Uterus (tissue), 4 donors: ENCODE data around the gene HOXD8. TPM values are rescaled to one million over a fixed set of nuclear protein-coding genes. Genes with fewer than 3 reads are reported as not detected.

Experiments used
- DNase-seq, 2 donors: peaks; one replicate each; pipeline ENCODE4 v3.0.0-alpha.2; 2019 to 2020
- H3K27ac ChIP-seq, 2 donors: fragments of 200-600 bp; sonication (generic); 1 replicate in 1 of 2; 2 replicates in 1 of 2; pipeline ENCODE4 v1.5.1; 2016 to 2018
- H3K27me3 ChIP-seq, 2 donors: fragments of 200-600 bp; sonication (generic); one replicate each; pipeline ENCODE4 v1.5.1; 2018 to 2019; ENCODE audit warnings: control low read depth in 1 of 2
- H3K36me3 ChIP-seq, 2 donors: fragments of 200-600 bp; sonication (generic); one replicate each; pipeline ENCODE4 v1.5.1; 2019; ENCODE audit warnings: control low read depth in 1 of 2
- H3K4me1 ChIP-seq, 2 donors: fragments of 200-600 bp; sonication (generic); one replicate each; pipeline ENCODE4 v1.5.1; 2018 to 2019; ENCODE audit warnings: control low read depth in 1 of 2
- H3K4me3 ChIP-seq, 2 donors: fragments of 200-600 bp; sonication (generic); 1 replicate in 1 of 2; 2 replicates in 1 of 2; pipeline ENCODE4 v1.5.1; 2018 to 2019; ENCODE audit warnings: mild to moderate bottlenecking in 1 of 2
- H3K9me3 ChIP-seq, 2 donors: fragments of 200-600 bp; sonication (generic); one replicate each; pipeline ENCODE4 v1.5.1; 2019; ENCODE audit warnings: control low read depth in 1 of 2
- POLR2A ChIP-seq, 2 donors: fragments of 450-650 bp; IDR thresholded peaks; one replicate each; pipeline ENCODE4 v1.6.1; 2016; ENCODE audit warnings: antibody characterized with exemption in 2 of 2, mild to moderate bottlenecking in 1 of 2, moderate library complexity in 1 of 2
- intact Hi-C: fragments of 100-400 bp; cut with DNase I; formaldehyde crosslinking; loops from one replicate; pipeline ENCODE4 v1.15.1; 2023; ENCODE audit warnings: low total_unique reads
- total RNA-seq, 4 donors: library from RNA; depleted of rRNA in 3 of 4; stranded (reverse); fragments of >200 nt in 3 of 4; gene quantifications; one replicate each; pipeline versions ENCODE4 v1.1.0 to v1.2.4, GENCODE V29; 2014 to 2023
- TF ChIP-seq, protein P1 (sequence below), 4 experiments: fragments of 200-600 bp in 2 of 4; fragments of 450-650 bp in 2 of 4; sonication (generic) in 2 of 4; IDR thresholded peaks; one replicate each; pipeline ENCODE4 v1.5.1; 2016 to 2019; ENCODE audit warnings: antibody characterized with exemption in 4 of 4, mild to moderate bottlenecking in 2 of 4, moderate library complexity in 1 of 4
- donor health status: DM: yes; HTN: yes; CAD: no.

The HOXD8 gene
- total RNA-seq, 4 donors from 2014 or later, result 25.8 to 75.6 (median 48.0) TPM

DNA sequence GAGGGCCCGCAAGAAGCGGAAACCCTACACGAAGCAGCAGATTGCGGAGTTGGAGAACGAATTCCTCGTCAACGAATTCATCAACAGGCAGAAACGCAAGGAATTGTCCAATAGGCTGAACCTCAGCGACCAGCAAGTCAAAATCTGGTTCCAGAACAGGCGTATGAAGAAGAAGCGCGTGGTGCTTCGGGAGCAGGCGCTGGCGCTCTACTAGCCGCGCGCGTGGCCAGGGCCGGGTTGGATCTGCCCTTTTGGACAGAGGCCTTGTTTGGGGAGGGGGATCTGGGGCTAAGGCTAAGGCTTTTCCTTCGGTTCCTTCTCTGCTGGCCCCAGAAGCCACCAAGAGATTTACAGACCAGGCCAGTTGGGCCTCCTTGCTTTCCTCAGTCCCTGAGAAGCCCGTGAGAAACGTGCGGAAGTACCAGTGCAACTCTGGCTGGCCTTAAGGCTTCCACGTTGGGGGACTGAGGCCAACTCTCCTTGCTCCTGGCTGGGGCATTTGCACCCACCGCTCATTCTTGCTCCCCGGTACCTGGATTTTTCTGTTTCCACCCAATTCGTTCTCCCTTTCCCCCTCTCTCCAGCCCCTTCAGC is 28.9 kb upstream of the HOXD8 start:
- peaks cover 31 to 50% of the 10 kb centered on the region in 2 donors for H3K27me3 ChIP-seq
- no peaks in the 10 kb centered on the region for H3K9me3 ChIP-seq
- intact Hi-C loops, result no loop called here
- H3K4me1 ChIP-seq, result peaks cover 0 to 16% of the 10 kb centered on the region in 2 donors
- TF ChIP-seq POLR2A (IDR thresholded peaks at IDR 0.05), result no peak
- TF ChIP-seq, protein P1, sequence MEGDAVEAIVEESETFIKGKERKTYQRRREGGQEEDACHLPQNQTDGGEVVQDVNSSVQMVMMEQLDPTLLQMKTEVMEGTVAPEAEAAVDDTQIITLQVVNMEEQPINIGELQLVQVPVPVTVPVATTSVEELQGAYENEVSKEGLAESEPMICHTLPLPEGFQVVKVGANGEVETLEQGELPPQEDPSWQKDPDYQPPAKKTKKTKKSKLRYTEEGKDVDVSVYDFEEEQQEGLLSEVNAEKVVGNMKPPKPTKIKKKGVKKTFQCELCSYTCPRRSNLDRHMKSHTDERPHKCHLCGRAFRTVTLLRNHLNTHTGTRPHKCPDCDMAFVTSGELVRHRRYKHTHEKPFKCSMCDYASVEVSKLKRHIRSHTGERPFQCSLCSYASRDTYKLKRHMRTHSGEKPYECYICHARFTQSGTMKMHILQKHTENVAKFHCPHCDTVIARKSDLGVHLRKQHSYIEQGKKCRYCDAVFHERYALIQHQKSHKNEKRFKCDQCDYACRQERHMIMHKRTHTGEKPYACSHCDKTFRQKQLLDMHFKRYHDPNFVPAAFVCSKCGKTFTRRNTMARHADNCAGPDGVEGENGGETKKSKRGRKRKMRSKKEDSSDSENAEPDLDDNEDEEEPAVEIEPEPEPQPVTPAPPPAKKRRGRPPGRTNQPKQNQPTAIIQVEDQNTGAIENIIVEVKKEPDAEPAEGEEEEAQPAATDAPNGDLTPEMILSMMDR (IDR thresholded peaks at IDR 0.05), result no peak
- H3K36me3 ChIP-seq, result no peaks in the 10 kb centered on the region
- H3K4me3 ChIP-seq, result no peak overlapping the region
- no peak overlapping the region for H3K27ac ChIP-seq
- no peak for DNase-seq

DNA sequence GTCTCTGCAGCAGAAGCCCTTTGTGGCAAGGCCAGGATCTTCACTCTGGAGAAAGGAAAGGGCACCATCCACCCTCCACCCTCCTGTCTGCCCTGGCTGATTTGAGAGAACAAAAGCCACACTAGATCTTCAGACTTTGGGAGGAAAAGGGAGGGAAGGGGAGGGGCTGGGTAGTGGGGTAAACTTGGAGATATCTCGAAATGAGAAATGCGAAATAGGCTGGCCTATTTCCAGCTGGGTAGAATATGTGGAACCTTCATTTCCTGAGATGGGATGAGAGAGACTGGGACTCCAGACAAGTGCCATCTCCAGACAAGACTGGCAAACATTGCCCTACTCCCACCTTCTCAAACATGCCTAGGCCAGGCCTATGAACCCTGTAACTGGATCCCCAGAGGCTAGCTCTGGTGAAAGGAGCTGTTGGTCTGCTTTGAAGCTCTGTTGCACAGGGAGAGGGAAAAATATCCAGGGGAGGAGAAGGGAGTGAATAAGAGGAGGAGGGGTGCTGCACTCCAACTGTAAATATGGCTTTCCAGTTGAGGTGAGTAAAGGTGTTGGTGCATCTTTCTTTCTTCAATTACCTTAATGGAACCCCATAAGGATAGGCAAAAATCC is 28.2 kb upstream of the HOXD8 start:
- Histone ChIP-seq H3K4me1 (peaks cover 0 to 16% of the 10 kb centered on the region in 2 donors), H3K9me3 (no peaks in the 10 kb centered on the region), H3K4me3 (no peak overlapping the region), H3K27me3 (peaks cover 25 to 43% of the 10 kb centered on the region in 2 donors), H3K36me3 (no peaks in the 10 kb centered on the region), H3K27ac (no peak overlapping the region)
- TF ChIP-seq, protein P1 (IDR thresholded peaks at IDR 0.05), result no peak
- no peak for TF ChIP-seq POLR2A (IDR thresholded peaks at IDR 0.05)
- no peak for DNase-seq
- intact Hi-C loops, result no loop called here

DNA sequence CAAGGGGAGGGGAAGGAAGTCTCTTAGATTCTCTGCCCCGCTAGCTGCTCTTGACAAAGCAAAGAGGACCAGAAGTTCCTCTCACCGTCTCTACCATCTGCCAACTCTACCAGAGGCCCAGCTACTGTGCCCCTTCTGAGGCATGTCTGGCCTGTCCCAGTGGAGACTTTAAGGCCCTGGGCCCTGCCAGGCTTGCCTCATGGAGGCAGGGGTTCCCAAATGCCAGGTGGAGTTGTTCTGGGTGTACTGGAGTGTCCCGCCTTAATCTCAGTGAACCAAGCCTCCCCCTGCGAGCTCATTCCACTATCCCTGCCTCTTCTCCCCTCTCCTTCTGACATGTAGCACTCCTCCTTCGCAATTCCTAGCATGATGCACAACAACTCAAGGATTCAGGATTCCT is 27.7 kb upstream of the HOXD8 start:
- Histone ChIP-seq H3K4me3 (no peak overlapping the region), H3K36me3 (no peaks in the 10 kb centered on the region), H3K27me3 (peaks cover 20 to 38% of the 10 kb centered on the region in 2 donors), H3K27ac (no peak overlapping the region), H3K4me1 (peaks cover 0 to 21% of the 10 kb centered on the region in 2 donors), H3K9me3 (no peaks in the 10 kb centered on the region)
- TF ChIP-seq POLR2A (IDR thresholded peaks at IDR 0.05), result no peak
- TF ChIP-seq, protein P1 (IDR thresholded peaks at IDR 0.05), result no peak
- intact Hi-C loops, result no loop called here
- DNase-seq, result no peak

DNA sequence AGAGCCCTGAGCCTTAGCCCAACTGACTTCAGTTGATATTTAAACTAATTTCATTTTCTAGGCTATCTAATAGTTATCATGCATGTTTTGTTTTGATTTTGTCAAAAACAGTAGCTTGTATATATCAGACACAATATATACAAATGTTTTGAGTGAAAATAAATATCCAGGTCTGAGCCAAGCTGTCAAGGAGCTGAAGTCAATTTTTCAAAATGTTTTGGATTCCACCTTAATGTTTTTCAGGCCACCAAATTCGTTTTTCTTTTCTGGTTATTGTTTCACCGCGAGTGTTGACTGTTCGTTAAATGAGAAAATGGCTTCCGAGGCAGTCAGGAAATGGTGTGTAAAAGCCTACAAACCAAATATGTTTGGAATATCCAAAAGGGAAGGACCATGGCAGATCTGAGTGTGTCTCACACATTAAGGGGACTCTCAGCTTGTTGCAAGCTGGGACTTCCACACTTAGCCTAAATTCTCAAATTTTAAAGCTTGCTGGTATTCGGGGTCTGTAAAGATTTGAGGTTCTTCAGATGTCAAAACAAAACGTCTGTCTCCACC is 27.1 kb upstream of the HOXD8 start:
- no peak for DNase-seq
- Histone ChIP-seq H3K36me3 (no peaks in the 10 kb centered on the region), H3K27ac (no peak overlapping the region), H3K9me3 (no peaks in the 10 kb centered on the region), H3K4me1 (peaks cover 0 to 21% of the 10 kb centered on the region in 2 donors), H3K27me3 (peaks cover 18 to 33% of the 10 kb centered on the region in 2 donors), H3K4me3 (no peak overlapping the region)
- TF ChIP-seq, protein P1 (IDR thresholded peaks at IDR 0.05), result no peak
- no peak for TF ChIP-seq POLR2A (IDR thresholded peaks at IDR 0.05)
- intact Hi-C loops, result no loop called here

DNA sequence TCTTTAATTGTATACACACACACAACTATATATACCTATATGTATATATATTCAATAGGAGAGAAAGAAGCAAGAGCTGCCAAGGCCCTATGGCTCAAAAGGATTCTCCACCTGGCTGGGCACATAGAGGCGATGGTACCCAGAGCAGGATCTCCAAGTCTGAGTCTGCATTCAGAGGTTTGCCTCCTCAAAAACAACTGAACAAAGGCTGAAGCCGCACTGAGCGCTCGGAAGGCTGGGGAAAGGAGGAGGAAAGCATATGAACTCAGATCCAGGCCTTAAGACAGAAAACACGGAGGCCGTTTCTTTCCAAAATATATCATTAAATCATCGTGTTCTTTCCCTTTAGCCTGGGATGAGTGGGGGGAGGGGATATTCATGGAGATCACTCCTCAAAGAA is 26.3 kb upstream of the HOXD8 start:
- intact Hi-C loops, result no loop called here
- Histone ChIP-seq H3K4me1 (peaks cover 0 to 15% of the 10 kb centered on the region in 2 donors), H3K9me3 (no peaks in the 10 kb centered on the region)

More for the DNA sequence above, 26.3 kb upstream of the HOXD8 start:
- Histone ChIP-seq H3K36me3 (no peaks in the 10 kb centered on the region), H3K27ac (peak overlapping the region; percentile 98 to 99), H3K27me3 (peaks cover 13 to 25% of the 10 kb centered on the region in 2 donors), H3K4me3 (no peak overlapping the region)
- DNase-seq, result no peak
- TF ChIP-seq, protein P1 (IDR thresholded peaks at IDR 0.05), result no peak
- TF ChIP-seq POLR2A (IDR thresholded peaks at IDR 0.05), result no peak
